ENCODE measurements around the gene E2F8. TPM values are rescaled to one million over a fixed set of nuclear protein-coding genes. Genes with fewer than 3 reads are reported as not detected.

The E2F8 gene
- total and polyA plus RNA-seq, 2 donors (not counting 3 experiments of a cell fraction or from before 2014, with no cell fraction given): 6.5 to 19.1 TPM

DNA sequence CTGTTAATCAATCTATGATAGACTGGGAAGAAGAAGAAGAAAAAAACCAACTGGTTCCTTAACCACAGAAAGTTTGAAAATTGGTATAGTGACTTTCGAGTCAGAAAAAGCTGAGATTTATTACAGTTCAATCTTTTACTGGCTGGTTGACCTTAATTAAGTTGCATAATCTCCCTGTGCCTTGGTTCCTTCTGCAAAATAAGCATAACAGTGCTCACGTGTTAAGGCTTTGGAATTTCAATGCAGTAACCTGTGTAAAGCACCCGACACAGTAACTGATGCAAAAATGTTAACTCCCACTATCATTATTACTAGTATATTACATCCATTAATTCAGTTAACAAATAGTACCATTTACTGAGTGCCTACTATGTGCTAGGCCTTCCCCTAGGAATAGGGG, 22.6 kb upstream of the E2F8 start:
- Histone ChIP-seq H3K4me2 (ENCODE audit: insufficient read depth, low read length) (no peak overlapping the region), H3K27ac (ENCODE audit: insufficient read depth, low read depth, low read length) (no peak overlapping the region), H4K20me1 (replicated peaks; ENCODE audit: control insufficient read depth, extremely low read depth, insufficient read depth, low read length) (no peaks in the 10 kb centered on the region), H3K4me1 (ENCODE audit: control insufficient read depth, extremely low read depth, insufficient read depth, low read length) (no peaks in the 10 kb centered on the region), H2AFZ (ENCODE audit: low read depth, low read length) (no peak overlapping the region), H3K9ac (replicated peaks; ENCODE audit: extremely low read depth, insufficient read depth, low read length) (no peak overlapping the region), H3K27me3 (ENCODE audit: control insufficient read depth in 2 of 2, insufficient read depth in 2 of 2, low read length in 2 of 2) (peaks cover 15 to 16% of the 10 kb centered on the region in 2 experiments), H3K9me1 (replicated peaks; ENCODE audit: control insufficient read depth, extremely low read depth, insufficient read depth, low read length) (no peaks in the 10 kb centered on the region), H3K36me3 (ENCODE audit: control insufficient read depth in 2 of 2, extremely low read depth in 1 of 2, insufficient read depth in 2 of 2, low read length in 2 of 2) (no peaks in the 10 kb centered on the region), H3K4me3 (replicated peaks in 1 of 3; ENCODE audit: insufficient read depth in 1 of 3, low read depth in 1 of 3, low read length in 3 of 3) (no peak overlapping the region), H3K9me3 (replicated peaks; ENCODE audit: control insufficient read depth, insufficient read depth, low read length) (no peaks in the 10 kb centered on the region), H3K79me2 (ENCODE audit: control insufficient read depth, insufficient read depth, low read length) (no peaks in the 10 kb centered on the region)
- DNase-seq (ENCODE audit: low read depth, low spot score) (no peak), FAIRE-seq (no peak)
- POLR2A ChIA-PET: no interaction called here
- intact Hi-C loops (cut with micrococcal nuclease) (no loop called here), dilution Hi-C loops (cut with MboI; ENCODE audit: extremely low pct_ligation_motif_present, low sequenced_read_pairs) (no loop called here)
- CTCF ChIA-PET: no interaction called here
- TF ChIP-seq GATA2 (IDR thresholded peaks at IDR 0.05; ENCODE audit: insufficient read depth, insufficient read length, low read depth, low read length) (no peak), POLR2A (IDR thresholded peaks at IDR 0.05; ENCODE audit: low read depth, low read length) (no peak), EZH2 (IDR thresholded peaks at IDR 0.05; ENCODE audit: borderline replicate concordance, low read depth, low read length, severe bottlenecking) (no peak), MYC (IDR thresholded peaks at IDR 0.05; ENCODE audit: low read depth, low read length) (no peak), MAX (IDR thresholded peaks at IDR 0.05; ENCODE audit: insufficient read depth, insufficient read length) (no peak), FOS (IDR thresholded peaks at IDR 0.05; ENCODE audit: borderline replicate concordance, insufficient read depth, low read length) (no peak), POLR2AphosphoS5 (IDR thresholded peaks at IDR 0.05; ENCODE audit: insufficient read depth, low read depth, low read length) (no peak), JUN (IDR thresholded peaks at IDR 0.05; ENCODE audit: borderline replicate concordance, insufficient read depth, insufficient read length, low read depth) (no peak)
- TF ChIP-seq, protein P1, sequence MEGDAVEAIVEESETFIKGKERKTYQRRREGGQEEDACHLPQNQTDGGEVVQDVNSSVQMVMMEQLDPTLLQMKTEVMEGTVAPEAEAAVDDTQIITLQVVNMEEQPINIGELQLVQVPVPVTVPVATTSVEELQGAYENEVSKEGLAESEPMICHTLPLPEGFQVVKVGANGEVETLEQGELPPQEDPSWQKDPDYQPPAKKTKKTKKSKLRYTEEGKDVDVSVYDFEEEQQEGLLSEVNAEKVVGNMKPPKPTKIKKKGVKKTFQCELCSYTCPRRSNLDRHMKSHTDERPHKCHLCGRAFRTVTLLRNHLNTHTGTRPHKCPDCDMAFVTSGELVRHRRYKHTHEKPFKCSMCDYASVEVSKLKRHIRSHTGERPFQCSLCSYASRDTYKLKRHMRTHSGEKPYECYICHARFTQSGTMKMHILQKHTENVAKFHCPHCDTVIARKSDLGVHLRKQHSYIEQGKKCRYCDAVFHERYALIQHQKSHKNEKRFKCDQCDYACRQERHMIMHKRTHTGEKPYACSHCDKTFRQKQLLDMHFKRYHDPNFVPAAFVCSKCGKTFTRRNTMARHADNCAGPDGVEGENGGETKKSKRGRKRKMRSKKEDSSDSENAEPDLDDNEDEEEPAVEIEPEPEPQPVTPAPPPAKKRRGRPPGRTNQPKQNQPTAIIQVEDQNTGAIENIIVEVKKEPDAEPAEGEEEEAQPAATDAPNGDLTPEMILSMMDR (IDR thresholded peaks at IDR 0.05; ENCODE audit: extremely low read depth in 1 of 2, insufficient read depth in 1 of 2, low read depth in 1 of 2, low read length in 2 of 2): no peak
- no TSS peak for BruUV-seq (replicated peaks)

Data from endothelial cell of umbilical vein (primary cell).